Fibroblast of skin of back (primary cell): Measurements from ENCODE around the gene MRPL36.

Experiments used
- DNase-seq: peaks from one replicate; pipeline ENCODE4 v3.0.0-alpha.2; 2013

Gene MRPL36

DNA sequence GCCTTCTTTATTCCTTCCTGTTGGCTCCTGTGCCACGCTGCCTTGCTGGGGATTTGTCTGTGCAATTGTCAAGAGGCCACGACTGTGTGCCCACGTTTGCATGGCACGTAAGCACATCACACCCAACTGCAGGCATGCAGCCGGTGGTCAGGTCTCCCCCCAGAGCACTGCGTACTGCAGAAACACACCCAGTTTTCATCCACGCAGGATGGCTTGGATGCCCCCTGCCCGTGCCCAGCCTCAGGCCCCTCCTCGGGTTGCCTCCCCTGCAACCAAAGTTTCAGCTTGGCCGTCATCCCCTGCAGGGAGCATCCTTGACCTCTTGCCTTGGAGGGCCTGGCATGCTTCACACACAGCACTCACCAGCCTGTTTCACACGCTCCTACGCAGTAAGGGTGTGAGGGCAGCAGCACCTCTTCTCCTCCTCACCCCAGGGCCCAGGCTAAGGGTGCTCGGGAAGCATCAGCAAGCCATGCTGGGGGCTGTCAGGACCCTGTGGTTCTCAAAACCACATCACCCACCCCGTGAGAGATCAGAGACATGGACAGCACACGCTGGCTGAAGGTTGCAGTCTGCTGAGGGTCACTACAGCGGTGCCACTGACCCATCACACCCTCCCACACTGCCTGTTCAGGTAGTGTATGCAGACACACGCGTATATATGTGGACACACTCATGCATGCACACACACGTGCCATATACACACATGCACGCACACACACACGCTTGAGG is 3.1 kb downstream of the MRPL36 start:
- no peak for DNase-seq

DNA sequence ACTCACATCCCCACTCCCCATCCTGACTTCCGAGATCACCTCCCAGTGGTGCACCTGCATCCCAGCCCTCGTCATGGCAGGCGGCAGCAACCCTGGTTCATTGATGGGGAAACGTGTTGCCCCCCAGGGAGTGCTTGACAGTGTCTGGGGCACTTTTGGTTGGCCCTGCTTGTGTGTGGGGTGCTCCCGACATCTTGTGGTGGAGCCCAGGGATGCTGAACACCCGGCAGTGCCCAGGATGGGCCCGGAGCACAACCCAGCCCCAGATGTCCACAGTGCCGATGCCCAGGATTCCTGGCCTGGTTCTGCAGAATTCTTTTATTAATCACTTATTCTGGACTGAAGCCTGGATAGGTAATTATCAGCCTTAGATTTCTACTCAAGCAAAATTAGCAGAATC is 3.7 kb downstream of the MRPL36 start:
- no peak for DNase-seq

- no peak for DNase-seq
Observed at GRCh38 chr5:1795506-1795905, 4.1 kb downstream of the MRPL36 start.

DNA sequence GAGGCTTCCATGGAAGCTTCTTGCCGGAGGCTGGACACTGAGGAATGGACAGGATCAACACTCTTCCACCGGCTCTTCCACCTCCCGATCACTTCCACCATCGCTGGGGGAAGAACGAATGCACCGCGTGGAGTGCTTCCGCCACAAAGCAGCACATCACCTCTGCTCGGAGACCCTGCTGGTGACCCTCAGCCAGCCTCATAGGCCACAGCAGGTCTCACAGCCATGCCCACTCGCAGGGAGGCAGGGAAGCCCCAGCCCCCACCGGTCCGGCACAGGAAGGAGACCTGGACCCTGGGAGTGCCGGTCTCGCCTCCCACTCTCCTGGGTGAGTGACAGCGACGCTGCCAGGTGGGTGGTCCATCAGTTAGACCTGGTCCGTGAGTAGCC is 4.7 kb downstream of the MRPL36 start:
- DNase-seq: no peak

- DNase-seq: peak; percentile 88
Observed at GRCh38 chr5:1793966-1794900, 5.4 kb downstream of the MRPL36 start.

DNA sequence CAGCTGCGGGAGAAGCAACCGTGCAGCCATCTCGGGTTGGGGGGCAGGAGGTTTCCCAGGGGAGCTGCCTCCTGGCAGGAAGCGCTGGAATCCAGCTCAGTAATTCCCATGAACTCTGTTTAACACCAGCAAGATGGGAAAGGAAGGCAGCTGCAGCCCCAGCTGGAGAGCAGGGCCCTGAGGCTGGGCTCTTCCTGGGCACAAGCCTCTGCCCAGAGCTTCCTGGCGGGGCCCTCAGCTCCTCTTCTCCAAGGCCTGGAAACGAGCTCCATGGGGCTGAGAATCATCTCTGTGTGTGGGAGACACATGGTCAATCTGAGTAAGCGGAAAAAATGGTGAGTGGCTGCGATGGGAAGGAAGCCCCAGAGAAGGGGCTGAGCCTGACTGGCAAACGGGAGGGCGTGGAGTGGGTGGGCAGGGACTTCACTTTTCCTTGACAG is 6.3 kb downstream of the MRPL36 start:
- DNase-seq: peak; percentile 45

- DNase-seq: peak; percentile 75
Observed at GRCh38 chr5:1792842-1793266, 6.8 kb downstream of the MRPL36 start.

GRCh38 chr5:1791176-1791575 is 8.5 kb downstream of the MRPL36 start:
- no peak for DNase-seq

DNA sequence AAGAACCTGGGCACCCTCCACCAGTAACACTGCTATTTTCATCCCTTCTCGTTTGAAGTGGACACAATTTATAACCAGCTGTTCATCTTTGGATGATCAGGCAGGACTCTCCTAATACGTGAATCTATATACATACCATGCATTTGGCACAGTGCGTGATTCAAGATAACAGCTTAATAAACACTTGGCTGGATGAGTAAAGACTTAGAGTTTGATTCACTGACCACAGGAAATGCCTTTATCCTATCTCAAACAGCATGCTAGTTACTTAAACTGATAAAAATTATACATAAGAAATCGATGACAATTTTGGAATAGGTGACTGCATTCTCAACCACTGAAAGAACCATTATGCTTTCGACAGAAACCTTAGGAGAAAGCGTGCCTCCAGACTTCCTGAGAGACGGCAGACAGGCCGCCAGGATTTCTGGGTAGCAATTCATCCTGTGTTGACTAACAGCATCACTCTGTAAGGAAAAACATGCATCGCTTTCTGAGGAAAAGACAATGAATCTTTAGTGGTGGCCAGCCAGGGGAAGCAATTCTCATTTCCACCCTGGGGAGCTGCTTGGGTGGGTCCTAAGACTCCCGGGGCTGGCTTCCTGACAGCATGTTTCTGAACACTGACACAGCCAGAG is 9.7 kb downstream of the MRPL36 start:
- peak; percentile 77 for DNase-seq

DNA sequence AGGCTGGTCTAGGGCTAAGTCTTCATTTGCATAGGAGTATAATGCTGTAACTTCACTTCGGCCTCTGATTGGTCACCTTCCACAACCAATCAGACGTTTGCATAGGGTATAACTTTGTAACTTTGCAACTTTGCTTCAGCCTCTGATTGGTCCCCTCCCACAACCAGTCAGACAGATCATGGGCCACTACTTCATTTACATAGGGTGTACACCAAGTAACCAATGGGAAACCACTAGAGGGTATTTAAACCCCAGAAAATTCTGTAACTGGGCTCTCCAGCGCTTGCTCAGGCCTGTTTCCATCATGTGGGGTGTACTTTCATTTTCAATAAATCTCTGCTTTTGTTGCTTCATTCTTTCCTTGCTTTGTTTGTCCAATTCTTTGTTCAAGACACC is 10.2 kb downstream of the MRPL36 start:
- peak; percentile 62 for DNase-seq

DNA sequence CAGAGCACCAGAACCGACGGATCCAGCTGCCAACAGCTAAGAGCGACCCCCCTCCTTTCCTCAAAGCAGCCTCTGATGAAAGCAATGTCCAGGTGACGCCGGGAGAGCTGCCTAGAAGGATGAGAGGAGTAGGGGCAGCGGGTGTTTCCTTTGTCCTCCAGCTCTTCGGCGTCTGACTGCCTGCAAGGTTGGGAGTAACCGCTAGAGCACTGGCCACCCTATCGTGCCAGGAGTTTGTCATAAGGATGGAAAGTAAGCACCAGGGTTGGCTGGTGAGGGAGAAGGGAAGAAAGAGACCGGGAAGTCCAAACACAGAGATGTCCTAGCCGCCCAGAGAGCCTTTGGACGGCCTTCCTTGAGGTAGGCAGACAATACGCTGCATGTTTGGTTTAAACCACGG is 10.8 kb downstream of the MRPL36 start:
- no peak for DNase-seq

DNA sequence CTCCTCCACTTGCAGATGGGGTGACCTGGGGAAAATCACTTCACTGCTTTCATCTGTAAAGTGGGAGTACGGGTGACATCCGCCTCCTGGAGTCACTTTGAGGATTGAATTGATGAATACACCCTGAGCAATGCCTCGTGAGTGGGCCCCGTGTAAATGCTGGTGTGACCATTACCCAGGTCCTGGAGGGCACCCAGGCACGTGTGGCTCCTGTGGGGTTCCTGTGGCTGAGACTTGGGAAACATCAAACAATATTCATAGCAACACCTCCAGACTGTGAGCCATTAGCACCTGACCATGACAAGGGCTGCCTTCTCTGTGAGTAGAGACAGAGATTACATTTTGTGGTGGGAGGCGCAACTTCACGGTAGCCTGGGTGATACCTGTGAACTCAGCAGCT is 11.4 kb downstream of the MRPL36 start:
- DNase-seq: no peak

GRCh38 chr5:1787472-1788047 is 12.1 kb downstream of the MRPL36 start:
- no peak for DNase-seq

DNA sequence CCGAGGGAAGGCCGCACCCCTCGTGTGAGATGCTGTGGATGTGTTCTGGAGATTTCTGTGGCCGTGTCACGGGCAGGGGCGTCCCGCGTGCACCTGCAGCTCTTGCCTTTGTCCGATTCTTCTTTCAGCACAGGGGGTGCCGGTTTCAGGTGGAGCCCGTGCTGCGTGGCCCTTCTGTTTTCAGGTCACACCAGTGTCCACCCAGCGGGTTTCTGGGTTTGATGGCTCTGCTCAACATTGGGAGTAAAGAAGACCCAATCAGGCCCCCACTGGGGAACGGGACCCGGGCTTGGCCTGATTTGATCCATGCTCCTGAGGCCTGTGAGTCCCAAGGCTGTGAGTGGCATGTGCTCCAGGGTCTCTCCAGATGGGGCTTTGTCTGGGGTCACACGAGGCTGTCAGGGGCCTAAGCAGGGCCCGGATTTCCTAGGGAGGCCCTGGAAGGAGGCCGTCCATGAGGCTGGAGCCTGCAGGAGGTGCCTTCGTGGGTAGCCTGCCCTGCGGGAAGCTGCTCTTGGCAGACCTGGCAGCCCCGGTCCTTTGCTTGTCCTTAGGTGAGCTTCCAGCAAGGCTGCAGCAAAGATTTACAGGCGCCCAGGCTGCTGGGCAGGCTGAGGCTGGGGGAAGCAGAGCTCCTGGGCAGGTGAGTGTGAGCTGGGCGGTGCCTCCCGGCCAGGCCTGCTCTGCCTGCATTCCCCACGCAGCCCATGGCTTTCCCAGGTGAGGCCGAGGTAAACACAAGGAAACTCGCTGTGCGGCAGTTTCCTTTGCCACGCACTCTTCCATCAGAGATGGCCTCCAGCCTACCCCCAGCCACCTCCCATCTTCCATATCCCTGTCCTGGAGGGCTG is 12.8 kb downstream of the MRPL36 start:
- no peak for DNase-seq

- no peak for DNase-seq
Observed at GRCh38 chr5:1785984-1786383, 13.7 kb downstream of the MRPL36 start.

GRCh38 chr5:1785062-1785461 is 14.6 kb downstream of the MRPL36 start:
- no peak for DNase-seq

DNA sequence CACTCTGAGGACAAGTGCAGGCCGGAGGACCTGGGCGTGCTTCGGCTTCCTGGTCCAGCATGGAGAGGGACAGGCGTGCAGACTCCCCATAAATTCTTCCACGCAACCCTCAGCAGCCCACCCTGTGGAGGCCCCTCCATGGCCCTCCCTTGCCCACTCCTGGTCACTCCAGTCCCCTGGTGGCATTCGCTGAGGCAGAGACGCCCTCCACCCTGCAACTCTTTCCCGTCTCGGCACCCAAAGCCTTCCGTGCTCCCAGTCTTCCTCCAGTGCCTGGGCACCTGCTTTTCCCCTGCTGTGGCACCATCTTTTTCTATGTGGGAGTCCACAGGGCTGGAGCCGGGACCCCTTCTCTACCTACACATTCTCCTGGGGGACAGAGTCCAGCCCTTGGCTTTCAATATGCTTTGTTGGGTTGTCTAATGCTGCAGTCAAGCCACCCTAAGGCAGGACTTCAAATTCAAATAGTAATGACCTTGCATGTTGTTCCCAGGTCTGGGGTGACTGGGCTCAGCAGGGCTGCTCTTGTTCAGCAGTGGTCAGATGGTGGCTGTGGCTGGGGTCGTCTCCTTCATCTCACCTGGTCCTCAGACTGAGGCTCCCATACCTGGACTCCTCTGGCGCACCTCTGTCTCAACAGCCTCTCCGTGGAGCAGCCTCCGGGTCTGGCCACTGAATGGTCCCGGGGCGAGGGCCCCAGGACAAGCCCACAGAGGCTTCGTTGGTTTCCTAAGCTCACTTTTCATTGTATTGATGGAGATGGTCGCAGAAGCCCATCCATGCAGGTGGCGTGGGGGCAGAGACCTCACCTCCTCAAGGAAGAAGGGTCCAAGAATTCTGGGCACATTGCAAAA is 15.2 kb downstream of the MRPL36 start:
- no peak for DNase-seq

DNA sequence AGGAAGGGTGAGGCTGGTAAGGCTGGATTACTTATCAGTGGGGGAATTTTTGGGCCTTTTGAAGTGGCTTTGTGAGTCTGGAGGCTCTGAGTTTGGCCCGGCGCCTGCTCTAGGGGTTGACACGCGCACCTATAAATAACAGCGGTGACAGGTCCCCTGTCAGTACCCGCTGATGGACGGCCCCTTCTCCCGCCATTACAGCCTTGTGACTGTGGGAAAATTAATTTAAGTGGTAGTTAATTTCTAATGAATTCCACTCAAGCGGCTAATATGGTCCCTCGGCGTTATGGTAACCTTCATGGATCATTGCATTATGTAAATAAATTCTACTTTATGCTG is 16.5 kb downstream of the MRPL36 start:
- DNase-seq: no peak

- DNase-seq: no peak
Observed at GRCh38 chr5:1782385-1783215, 17.0 kb downstream of the MRPL36 start.

GRCh38 chr5:1781726-1782384 is 17.8 kb downstream of the MRPL36 start:
- DNase-seq: no peak
